GM18951 (cell line): ENCODE results near the gene WDR27.

Experiments
- POLR2A ChIP-seq: IDR thresholded peaks from 4 replicates; pipeline ENCODE4 v1.6.1; 2011; ENCODE audit warnings: mild to moderate bottlenecking; ENCODE audit not compliant: insufficient read length, insufficient read depth; ENCODE audit errors: extremely low read depth
- in situ Hi-C: fragments of 300-500 bp; cut with MboI; formaldehyde crosslinking; loops from one replicate; pipeline ENCODE4 v1.12.0; 2022; ENCODE audit warnings: low sequenced_read_pairs, mixed read lengths, inconsistent platforms; ENCODE audit not compliant: unreplicated experiment

The WDR27 gene

GRCh38 chr6:169564453-169565240, 137.2 kb downstream of the WDR27 start:
- no peak for TF ChIP-seq POLR2A
- in situ Hi-C loops: no loop called here

DNA sequence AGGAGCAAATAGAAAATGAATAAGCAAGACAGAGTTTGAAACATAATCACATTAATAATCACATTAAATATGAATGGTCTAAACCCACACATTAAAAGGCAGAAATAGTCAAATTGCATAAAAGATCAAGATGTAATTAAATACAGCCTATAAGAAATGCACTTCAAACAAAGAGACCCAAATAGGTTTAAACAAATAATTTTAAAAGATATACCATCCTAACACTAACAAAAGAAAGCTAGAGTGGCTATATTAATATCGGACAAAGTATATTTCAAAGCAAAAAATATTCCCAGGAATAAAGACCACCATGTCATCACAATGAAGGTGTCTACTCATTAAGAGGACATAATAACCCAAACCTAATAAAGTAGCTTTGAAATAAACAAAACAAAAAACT, 140.2 kb downstream of the WDR27 start:
- in situ Hi-C loops: no loop called here
- no peak for TF ChIP-seq POLR2A

DNA sequence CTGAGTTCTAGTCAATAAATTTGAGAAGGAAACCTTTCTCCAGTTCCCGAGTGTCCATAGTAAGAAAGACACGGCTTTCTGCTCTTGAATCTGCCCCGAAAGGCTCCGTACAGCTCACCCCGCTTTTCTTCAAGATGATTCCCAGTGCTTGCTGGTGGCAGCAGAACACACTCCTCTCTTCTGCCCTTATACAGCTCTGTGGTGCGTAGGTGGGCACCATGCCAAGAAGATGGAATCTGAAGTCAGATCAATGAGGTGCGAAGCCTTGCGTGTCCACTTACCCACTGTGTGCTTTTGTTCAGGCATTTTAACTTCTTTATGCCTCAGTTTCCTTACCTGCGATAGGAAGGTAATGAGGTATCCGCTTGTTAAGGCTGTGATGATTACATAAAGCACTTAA, 142.2 kb downstream of the WDR27 start:
- in situ Hi-C loops: no loop called here
- TF ChIP-seq POLR2A: no peak

- TF ChIP-seq POLR2A: no peak
- in situ Hi-C loops: no loop called here
These were observed 142.9 kb downstream of the WDR27 start for GRCh38 chr6:169558774-169559441.

- in situ Hi-C loops: no loop called here
- no peak for TF ChIP-seq POLR2A
These were observed 143.5 kb downstream of the WDR27 start for GRCh38 chr6:169558378-169558773.

GRCh38 chr6:169557887-169558286, 143.9 kb downstream of the WDR27 start:
- no peak for TF ChIP-seq POLR2A
- in situ Hi-C loops: no loop called here

- in situ Hi-C loops: no loop called here
- no peak for TF ChIP-seq POLR2A
These were observed 144.9 kb downstream of the WDR27 start for GRCh38 chr6:169556758-169557548.

GRCh38 chr6:169555971-169556617, 145.7 kb downstream of the WDR27 start:
- TF ChIP-seq POLR2A: no peak
- in situ Hi-C loops: no loop called here

DNA sequence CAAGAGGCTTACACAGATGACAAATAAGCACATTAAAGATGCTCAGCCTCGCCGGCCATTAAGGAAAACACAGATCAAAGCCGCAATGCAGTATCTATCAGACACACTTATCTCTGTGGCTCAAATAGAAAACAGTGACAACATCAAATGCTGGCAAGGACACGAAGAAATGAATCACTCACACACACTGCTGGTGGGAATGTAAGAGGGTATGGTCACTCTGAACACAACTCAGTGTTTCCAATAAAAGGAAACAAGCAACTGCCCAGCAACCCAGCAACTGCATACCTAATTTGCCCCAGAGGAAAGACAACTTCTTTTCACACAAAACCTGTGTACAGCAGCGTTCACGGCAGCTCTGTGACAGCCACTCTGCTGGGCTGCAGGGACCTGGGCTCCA, 155.8 kb downstream of the WDR27 start:
- in situ Hi-C loops: no loop called here
- TF ChIP-seq POLR2A: no peak

GRCh38 chr6:169543704-169544103, 158.1 kb downstream of the WDR27 start:
- in situ Hi-C loops: no loop called here
- TF ChIP-seq POLR2A: no peak

DNA sequence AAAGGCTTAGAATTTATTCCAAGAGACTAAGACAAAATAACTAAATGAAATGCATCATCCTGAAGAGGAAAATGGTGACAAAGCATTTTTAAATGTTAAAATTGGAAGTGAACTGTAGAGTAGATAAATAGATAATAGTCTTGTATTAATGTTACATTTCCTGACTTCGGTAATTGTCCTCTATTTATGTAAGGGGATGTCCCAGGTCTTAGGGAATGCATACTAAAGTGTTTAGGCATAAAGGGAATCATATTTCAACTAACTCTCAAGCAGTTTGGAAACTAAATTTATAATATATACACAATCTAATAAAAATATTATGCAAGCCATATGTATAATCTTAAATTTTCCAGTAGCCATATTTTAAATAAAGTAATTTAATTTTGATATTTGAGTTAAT, 159.3 kb downstream of the WDR27 start:
- TF ChIP-seq POLR2A: no peak
- in situ Hi-C loops: no loop called here

GRCh38 chr6:169539176-169539897, 162.5 kb downstream of the WDR27 start:
- TF ChIP-seq POLR2A: no peak
- in situ Hi-C loops: no loop called here
